HepG2 (cell line): ENCODE measurements around the gene NGFR. TPM values are rescaled to one million over a fixed set of nuclear protein-coding genes. Genes with fewer than 3 reads are reported as not detected.

Experiments
- ATAC-seq: fragments of 200-7000 bp; cut with Tn5 transposase; 3 replicates; pipeline ENCODE4 v1.9.1; 2020; ENCODE audit warnings: mild to moderate bottlenecking, moderate library complexity
- BruUV-seq: library from RNA; stranded (reverse); fragments of 400-500 nt; replicated peaks from 2 replicates; lab custom pipeline; 2021; lab: Mats Ljungman, UMichigan
- CTCF ChIA-PET: fragments of 300-600 bp; formaldehyde crosslinking; extraction: SDS; loops from one replicate; lab custom pipeline; 2021; ENCODE audit warnings: low total read pairs, inconsistent platforms, low intra/inter-chr PET ratio; lab: Yijun Ruan, JAX
- POLR2A ChIA-PET: fragments of 350-600 bp; sonication (Branson Sonifier 250); formaldehyde crosslinking; loops from one replicate; lab custom pipeline; 2020; ENCODE audit warnings: antibody characterized with exemption, inconsistent platforms; lab: Yijun Ruan, JAX
- DNase-seq: peaks from one replicate; pipeline ENCODE4 v3.0.0-alpha.2; 2015; ENCODE audit warnings: low spot score
- FAIRE-seq: peaks from 3 replicates; lab custom pipeline; 2011; peaks lifted over from hg19 to GRCh38; lab: Jason Lieb, UNC
- H2AFZ ChIP-seq: one replicate; pipeline ENCODE4 v1.6.1; 2011; ENCODE audit warnings: low read length, inconsistent platforms
- H3K27ac ChIP-seq: fragments of 300-600 bp; 3 replicates; pipeline ENCODE4 v1.8.0; 2011; ENCODE audit warnings: mixed run types, mild to moderate bottlenecking, mixed read lengths, low read length, inconsistent platforms; ENCODE audit not compliant: insufficient read depth; ENCODE audit errors: extremely low read length
- H3K27me3 ChIP-seq, 2 experiments: fragments of 200-600 bp in 1 of 2; 2 replicates in 1 of 2; 3 replicates in 1 of 2; pipeline versions ENCODE4 v1.6.0 to v1.8.0; 2011; ENCODE audit warnings: low read length in 2 of 2, mild to moderate bottlenecking in 2 of 2, moderate library complexity in 2 of 2, inconsistent platforms in 1 of 2; ENCODE audit not compliant: insufficient read depth in 2 of 2, control insufficient read depth in 1 of 2
- H3K36me3 ChIP-seq, 2 experiments: fragments of 200-600 bp in 1 of 2; replicated peaks in 1 of 2; 2 replicates in 1 of 2; 3 replicates in 1 of 2; pipeline versions ENCODE4 v1.5.1 to v1.8.0; 2011; ENCODE audit warnings: low read length in 2 of 2, inconsistent platforms in 1 of 2; ENCODE audit not compliant: insufficient read depth in 2 of 2, control insufficient read depth in 1 of 2
- H3K4me1 ChIP-seq: 2 replicates; pipeline ENCODE4 v1.5.1; 2012; ENCODE audit warnings: low read length, inconsistent platforms; ENCODE audit not compliant: insufficient read depth
- H3K4me2 ChIP-seq: 2 replicates; pipeline ENCODE4 v1.6.0; 2011; ENCODE audit warnings: low read depth, low read length, inconsistent platforms
- H3K4me3 ChIP-seq, 3 experiments: fragments of 200-600 bp in 1 of 3; sonication (generic), shearing (Covaris generic) in 1 of 3; replicated peaks in 1 of 3; 2 replicates each; pipeline ENCODE4 v1.5.1; 2011 to 2016; ENCODE audit warnings: low read length in 3 of 3, inconsistent platforms in 2 of 3, low read depth in 2 of 3, mild to moderate bottlenecking in 2 of 3, control low read depth in 1 of 3, mixed read lengths in 1 of 3; ENCODE audit not compliant: insufficient read depth in 1 of 3
- H3K79me2 ChIP-seq: one replicate; pipeline ENCODE4 v1.6.1; 2011; ENCODE audit warnings: low read length, inconsistent platforms; ENCODE audit not compliant: insufficient read depth
- H3K9ac ChIP-seq: 2 replicates; pipeline ENCODE4 v1.6.0; 2011; ENCODE audit warnings: mild to moderate bottlenecking, low read depth, low read length, inconsistent platforms; ENCODE audit not compliant: insufficient read depth
- H3K9me3 ChIP-seq: 2 replicates; pipeline ENCODE4 v1.5.1; 2012; ENCODE audit warnings: mild to moderate bottlenecking, low read length
- H4K20me1 ChIP-seq: 2 replicates; pipeline ENCODE4 v1.6.0; 2011; ENCODE audit warnings: inconsistent platforms, mild to moderate bottlenecking, low read length, moderate library complexity; ENCODE audit not compliant: insufficient read depth
- CC2D1A ChIP-seq: sonication (generic); formaldehyde crosslinking; IDR thresholded peaks from 2 replicates; pipeline ENCODE4 v1.8.1; 2023; ENCODE audit warnings: mild to moderate bottlenecking, missing genetic modification reagents
- FOXA1 ChIP-seq, 2 experiments: fragments of 450-650 bp in 1 of 2; sonication (generic) in 1 of 2; formaldehyde crosslinking in 1 of 2; IDR thresholded peaks; 2 replicates each; pipeline versions ENCODE4 v1.4.0 to v1.6.1; 2016 to 2020; ENCODE audit warnings: missing genetic modification reagents in 1 of 2
- ZFX ChIP-seq: sonication (generic); formaldehyde crosslinking; IDR thresholded peaks from 2 replicates; pipeline ENCODE4 v1.4.0; 2020; ENCODE audit warnings: mild to moderate bottlenecking, low read depth, missing genetic modification reagents, moderate library complexity
- ZNF260 ChIP-seq: sonication (generic); formaldehyde crosslinking; IDR thresholded peaks from 2 replicates; pipeline ENCODE4 v1.4.0; 2020; ENCODE audit warnings: missing genetic modification reagents, low read depth, mild to moderate bottlenecking, borderline replicate concordance
- ZNF646 ChIP-seq: sonication (generic); formaldehyde crosslinking; IDR thresholded peaks from 2 replicates; pipeline ENCODE4 v1.9.0; 2021; ENCODE audit warnings: mild to moderate bottlenecking, missing genetic modification reagents
- WGBS: methylation state at CpG from one replicate; pipeline ENCODE4 v1.1.6; 2017; ENCODE audit warnings: low lambda C conversion rate; 5-methylcytosine and 5-hydroxymethylcytosine counted together
- in situ Hi-C: cut with HindIII; loops from 2 replicates; pipeline ENCODE4 v1.10.0; 2017; ENCODE audit warnings: low pct_unique_long_range_greater_than_20kb; ENCODE audit not compliant: extremely low pct_ligation_motif_present
- intact Hi-C: fragments of 100-400 bp; cut with micrococcal nuclease; formaldehyde crosslinking; loops from one replicate; pipeline ENCODE4 v1.10.0; 2022; ENCODE audit not compliant: unreplicated experiment
- polyA plus RNA-seq, 8 experiments: library from polyadenylated mRNA; depleted of rRNA in 3 of 8; stranded (reverse) in 7 of 8; unstranded in 1 of 8; fragments of >200 nt; fragmentation: Illumina TruSeq in 4 of 8; extraction: Trizol in 4 of 8; gene quantifications; 2 replicates each; pipeline versions ENCODE4 v1.2.1 to v1.2.3, GENCODE V29; 2011 to 2016; ENCODE audit warnings: low read depth in 4 of 8, missing spikeins in 1 of 8, mixed read lengths in 1 of 8; ENCODE audit not compliant: insufficient read depth in 1 of 8
- total RNA-seq, 5 experiments: library from RNA; depleted of rRNA; stranded (reverse); fragments of >200 nt; fragmentation: Illumina TruSeq; extraction: Trizol; gene quantifications; 2 replicates each; pipeline ENCODE4 v1.2.3, GENCODE V29; 2016; ENCODE audit warnings: low read depth in 1 of 5

The NGFR gene
- total and polyA plus RNA-seq, 2 of the 13 experiments (the other 11 are each of a cell fraction or from before 2014, with no cell fraction given), result 1.1 to 1.8 TPM

- TF ChIP-seq ZNF646 (CRISPR knock-in tag) (no peak), ZFX (CRISPR knock-in tag) (no peak), CC2D1A (CRISPR knock-in tag) (no peak), FOXA1 (IDR thresholded peaks at IDR 0.05) (no peak), FOXA1 (CRISPR knock-in tag; IDR thresholded peaks at IDR 0.05) (no peak)
Observed at GRCh38 chr17:49477709-49478108, 17.4 kb upstream of the NGFR start (continued).

- intact Hi-C loops (no loop called here), in situ Hi-C loops (no loop called here)
- WGBS, result 23% methylated on average over 5 of the region's 5 CpGs
- TF ChIP-seq ZNF260 (CRISPR knock-in tag), result no peak
- no peaks in the 10 kb centered on the region for H4K20me1 ChIP-seq
- peaks cover 7% of the 10 kb centered on the region; the same call in 1 of the 2 replicates for H3K4me1 ChIP-seq
- DNase-seq, result no peak
- H2AFZ ChIP-seq, result no peak overlapping the region
- no peak for FAIRE-seq
- no peak overlapping the region for H3K27ac ChIP-seq
- ChIA-PET CTCF (no interaction called here), POLR2A (no interaction called here)
- H3K27me3 ChIP-seq, result peaks cover 17 to 73% of the 10 kb centered on the region in 2 experiments
- H3K79me2 ChIP-seq, result no peaks in the 10 kb centered on the region
- H3K9me3 ChIP-seq, result no peaks in the 10 kb centered on the region
- BruUV-seq, result no TSS peak
- H3K9ac ChIP-seq, result no peak overlapping the region
- H3K36me3 ChIP-seq, result no peaks in the 10 kb centered on the region
- no peak for ATAC-seq
- no peak overlapping the region for H3K4me2 ChIP-seq
- H3K4me3 ChIP-seq, result no peak overlapping the region
Observed at GRCh38 chr17:49480836-49481615, 14.1 kb upstream of the NGFR start.
